GM13977 (cell line): ENCODE measurements around the gene DMP1.

Experiments
- DNase-seq: peaks from one replicate; pipeline ENCODE4 v3.0.0; 2012; ENCODE audit warnings: low spot score
- CTCF ChIP-seq: IDR thresholded peaks from 2 replicates; pipeline ENCODE4 v1.5.1; 2012; ENCODE audit warnings: mild to moderate bottlenecking, control low read depth; ENCODE audit not compliant: insufficient read depth; ENCODE audit errors: extremely low read depth, missing control alignments
- in situ Hi-C: fragments of 300-500 bp; cut with MboI; formaldehyde crosslinking; loops from one replicate; pipeline ENCODE4 v1.12.0; 2022; ENCODE audit warnings: low sequenced_read_pairs, low pct_unique_long_range_greater_than_20kb, mixed read lengths, inconsistent platforms; ENCODE audit not compliant: unreplicated experiment

The DMP1 gene

DNA sequence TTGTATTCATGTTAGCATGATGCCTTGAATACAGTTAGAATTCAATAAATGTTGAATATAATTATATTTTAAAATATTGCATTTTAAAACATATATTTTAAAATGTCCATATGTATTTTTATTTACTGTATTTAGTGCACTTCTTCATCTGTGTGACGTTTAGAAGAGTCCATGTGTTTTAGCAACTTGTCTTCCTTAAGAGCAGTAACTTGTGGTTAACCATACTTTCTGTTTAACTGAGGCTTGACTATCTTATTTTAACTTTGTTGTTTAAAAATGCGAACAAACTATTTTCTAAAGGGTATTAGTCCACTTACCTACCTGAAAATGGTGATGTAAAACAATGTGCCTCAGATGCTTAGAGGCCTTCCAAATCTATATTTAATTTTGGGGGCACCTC is 858 bp downstream of the DMP1 start:
- TF ChIP-seq CTCF = no peak
- no peak for DNase-seq
- in situ Hi-C loops = no loop called here

- in situ Hi-C loops = no loop called here
- no peak for TF ChIP-seq CTCF
- DNase-seq = no peak
These were observed 1.9 kb downstream of the DMP1 start for GRCh38 chr4:87651941-87652340.

DNA sequence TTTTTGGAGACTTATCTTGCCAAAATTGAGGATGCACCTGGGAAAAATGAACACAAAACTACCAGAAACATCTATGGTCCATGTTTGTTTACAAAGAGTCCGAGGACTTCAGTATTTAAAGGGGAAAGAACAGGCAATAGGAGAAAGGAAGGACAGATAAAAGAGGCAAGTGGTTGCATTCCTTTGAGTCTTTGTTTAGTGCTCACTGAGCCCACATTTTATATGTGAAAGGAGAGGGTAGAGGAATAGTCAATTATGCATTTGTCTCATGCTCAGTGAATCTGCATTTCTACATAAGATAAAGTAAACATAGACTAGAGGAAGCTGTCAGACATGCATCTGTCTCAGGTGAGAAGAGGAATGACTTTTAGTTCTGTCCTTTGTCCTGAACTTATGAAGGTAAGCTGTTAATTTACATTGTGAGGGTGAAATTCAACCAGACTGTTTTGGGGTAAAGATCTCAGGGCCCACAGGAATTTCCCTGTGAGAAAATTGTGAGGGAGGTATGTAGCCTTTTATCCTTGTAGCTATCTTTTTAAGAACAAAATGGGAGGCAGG is 4.5 kb downstream of the DMP1 start:
- no peak for TF ChIP-seq CTCF
- in situ Hi-C loops = no loop called here
- DNase-seq = no peak

DNA sequence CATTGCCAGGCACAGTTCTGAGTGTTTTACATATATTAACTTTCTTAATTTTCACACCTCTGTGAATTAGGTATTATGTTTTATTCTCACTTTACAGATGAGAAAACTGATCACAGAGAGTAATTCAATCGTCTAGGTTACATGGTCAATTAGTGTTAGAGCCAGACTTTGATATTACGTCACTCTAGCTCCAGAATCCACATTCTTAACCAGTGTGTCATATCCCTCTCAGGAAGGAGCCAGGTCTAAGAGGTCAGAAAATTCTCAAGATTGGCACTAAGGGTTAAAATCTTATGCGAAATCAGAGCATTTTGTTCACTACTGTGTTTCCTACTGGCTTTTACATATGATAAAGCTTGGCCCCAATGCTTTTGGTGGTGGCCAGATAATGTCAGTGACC is 7.4 kb downstream of the DMP1 start:
- no peak for TF ChIP-seq CTCF
- no peak for DNase-seq
- in situ Hi-C loops = no loop called here

GRCh38 chr4:87659247-87659931 is 9.3 kb downstream of the DMP1 start:
- TF ChIP-seq CTCF = no peak
- in situ Hi-C loops = no loop called here
- DNase-seq = no peak

- in situ Hi-C loops = no loop called here
- no peak for TF ChIP-seq CTCF
- DNase-seq = no peak
These were observed 12.8 kb downstream of the DMP1 start for GRCh38 chr4:87662871-87663270.
